Measurements from ENCODE around the gene GNAZ.

DNA sequence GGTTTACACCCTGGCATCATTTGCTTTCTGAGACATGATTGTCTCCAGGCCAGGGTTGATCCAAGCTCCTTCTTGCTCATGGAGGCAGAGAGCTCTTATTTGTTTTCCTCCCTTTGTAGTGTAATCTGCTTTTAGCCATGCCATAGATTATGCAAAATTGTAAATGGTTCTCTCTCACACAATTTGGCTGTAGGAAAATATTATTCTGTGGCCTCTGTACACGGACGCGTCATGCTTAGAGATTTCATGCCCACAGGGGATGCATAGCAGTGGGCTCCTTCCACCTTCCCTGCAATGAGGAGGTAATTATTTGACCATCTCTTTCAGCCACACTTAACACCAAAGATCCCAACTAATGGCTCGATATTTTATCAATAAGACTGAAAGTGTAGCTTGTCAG is 37.7 kb upstream of the GNAZ start:
- TF ChIP-seq GATA2 (IDR thresholded peaks at IDR 0.05; ENCODE audit: low read depth, low read length) (no peak), GATA3 (IDR thresholded peaks at IDR 0.05; ENCODE audit: low read depth, low read length) (no peak)
